H7 (cell line): Measurements from ENCODE around the gene ZNF408. TPM values are rescaled to one million over a fixed set of nuclear protein-coding genes. Genes with fewer than 3 reads are reported as not detected.
A peak's percentile ranks its signal among the peaks of the same experiment; 100 is the strongest.

Experiments used
- DNase-seq: peaks from one replicate; pipeline ENCODE4 v3.0.0; 2012
- H3K27me3 ChIP-seq: 2 replicates; pipeline ENCODE4 v1.6.0; 2011; ENCODE audit warnings: mild to moderate bottlenecking, low read length; ENCODE audit not compliant: control insufficient read depth, insufficient read depth
- H3K36me3 ChIP-seq: replicated peaks from 2 replicates; pipeline ENCODE4 v1.5.1; 2011; ENCODE audit warnings: low read length; ENCODE audit not compliant: control insufficient read depth, insufficient read depth
- H3K4me3 ChIP-seq: 2 replicates; pipeline ENCODE4 v1.5.1; 2011; ENCODE audit warnings: low read depth, mild to moderate bottlenecking, control low read depth, low read length, moderate library complexity; ENCODE audit not compliant: insufficient read depth
- total RNA-seq: library from RNA; depleted of rRNA; stranded (reverse); fragments of >200 nt; shearing (Covaris generic); gene quantifications from 2 replicates; pipeline ENCODE4 v1.2.3, GENCODE V29; 2014

Gene ZNF408
- total RNA-seq, 1 experiment from 2014 or later, result 20.6 TPM

GRCh38 chr11:46723359-46723680 is 22.5 kb downstream of the ZNF408 start:
- DNase-seq, result peak; percentile 48
- no peaks in the 10 kb centered on the region for H3K27me3 ChIP-seq
- no peaks in the 10 kb centered on the region for H3K36me3 ChIP-seq
- H3K4me3 ChIP-seq, result no peak overlapping the region

DNA sequence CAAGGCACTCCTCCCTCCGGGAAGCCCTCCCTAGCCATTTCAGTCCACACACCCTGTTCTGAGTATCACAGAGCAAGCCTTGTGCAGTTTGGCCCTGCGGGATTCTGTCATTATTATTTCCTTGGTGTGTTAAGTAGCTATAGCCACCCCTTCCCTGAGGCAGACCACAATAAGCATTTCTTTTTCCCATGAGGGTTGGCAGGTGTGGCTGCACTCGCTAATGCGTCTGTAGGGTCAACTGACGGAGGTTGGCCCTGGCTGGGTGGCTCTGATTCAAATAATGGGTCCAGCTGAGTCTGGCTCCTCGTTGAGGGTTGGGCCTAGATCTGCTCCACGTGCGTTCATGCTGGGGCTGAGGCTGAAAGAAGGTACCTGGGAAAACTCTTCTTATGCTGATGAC is 23.3 kb downstream of the ZNF408 start:
- Histone ChIP-seq H3K36me3 (no peaks in the 10 kb centered on the region), H3K27me3 (no peaks in the 10 kb centered on the region), H3K4me3 (no peak overlapping the region)
- DNase-seq, result peak; percentile 53

DNA sequence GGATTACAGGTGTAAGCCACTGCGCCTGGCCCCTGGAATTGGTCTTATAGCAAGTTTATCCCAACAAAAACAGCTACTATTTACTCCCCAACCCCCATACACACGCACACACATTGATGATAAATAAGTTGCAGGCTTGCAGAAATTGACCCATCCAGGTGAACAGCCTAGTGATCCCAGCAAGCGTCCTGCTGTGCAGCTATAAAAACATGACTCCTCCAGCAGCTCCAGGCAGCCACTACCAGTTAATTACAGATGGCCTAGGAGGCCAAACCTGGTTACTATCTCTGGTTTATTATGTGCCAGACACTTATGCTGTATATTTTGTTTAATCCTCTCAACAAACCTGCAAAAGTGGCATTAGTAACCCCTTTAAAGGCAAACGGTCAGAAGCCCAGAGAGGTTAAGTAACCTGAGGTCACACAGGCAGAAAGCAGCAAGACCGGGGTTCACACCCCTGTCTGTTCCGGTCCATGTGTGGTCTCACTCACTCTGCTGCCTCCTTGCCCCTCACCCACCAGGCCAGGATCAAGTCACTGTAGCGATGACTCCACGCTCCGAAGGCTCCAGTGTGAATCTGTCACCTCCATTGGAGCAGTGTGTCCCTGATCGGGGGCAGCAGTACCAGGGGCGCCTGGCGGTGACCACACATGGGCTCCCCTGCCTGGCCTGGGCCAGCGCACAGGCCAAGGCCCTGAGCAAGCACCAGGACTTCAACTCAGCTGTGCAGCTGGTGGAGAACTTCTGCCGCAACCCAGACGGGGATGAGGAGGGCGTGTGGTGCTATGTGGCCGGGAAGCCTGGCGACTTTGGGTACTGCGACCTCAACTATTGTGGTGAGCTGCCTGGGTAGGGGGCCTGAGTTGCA is 24.7 kb downstream of the ZNF408 start:
- Histone ChIP-seq H3K36me3 (no peaks in the 10 kb centered on the region), H3K4me3 (no peak overlapping the region), H3K27me3 (no peaks in the 10 kb centered on the region)
- DNase-seq, result peak; percentile 64

DNA sequence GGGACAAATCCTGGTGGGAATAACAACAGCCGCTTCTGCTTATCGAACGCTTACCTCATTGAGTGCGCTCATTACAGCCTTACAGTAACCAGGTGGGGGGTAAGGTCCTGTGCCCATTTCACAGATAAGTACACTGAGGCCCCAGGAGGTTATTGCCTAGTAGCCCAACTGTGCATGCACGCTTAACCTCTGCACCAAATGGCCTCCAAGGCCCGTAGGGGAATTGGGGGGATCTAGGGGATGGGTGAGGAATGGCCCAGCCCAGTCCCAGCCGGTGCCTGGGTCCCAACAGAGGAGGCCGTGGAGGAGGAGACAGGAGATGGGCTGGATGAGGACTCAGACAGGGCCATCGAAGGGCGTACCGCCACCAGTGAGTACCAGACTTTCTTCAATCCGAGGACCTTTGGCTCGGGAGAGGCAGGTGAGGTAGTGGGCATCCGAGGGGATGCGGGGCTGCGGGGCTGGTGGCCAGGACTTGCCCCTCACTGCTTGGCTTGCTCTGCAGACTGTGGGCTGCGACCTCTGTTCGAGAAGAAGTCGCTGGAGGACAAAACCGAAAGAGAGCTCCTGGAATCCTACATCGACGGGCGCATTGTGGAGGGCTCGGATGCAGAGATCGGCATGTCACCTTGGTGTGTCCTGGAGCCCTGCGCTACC is 25.5 kb downstream of the ZNF408 start:
- H3K36me3 ChIP-seq, result no peaks in the 10 kb centered on the region
- H3K27me3 ChIP-seq, result no peaks in the 10 kb centered on the region
- peak; percentile 40 for DNase-seq
- H3K4me3 ChIP-seq, result no peak overlapping the region

GRCh38 chr11:46727952-46728658 is 27.3 kb downstream of the ZNF408 start:
- no peak for DNase-seq
- Histone ChIP-seq H3K27me3 (no peaks in the 10 kb centered on the region), H3K36me3 (no peaks in the 10 kb centered on the region), H3K4me3 (no peak overlapping the region)

DNA sequence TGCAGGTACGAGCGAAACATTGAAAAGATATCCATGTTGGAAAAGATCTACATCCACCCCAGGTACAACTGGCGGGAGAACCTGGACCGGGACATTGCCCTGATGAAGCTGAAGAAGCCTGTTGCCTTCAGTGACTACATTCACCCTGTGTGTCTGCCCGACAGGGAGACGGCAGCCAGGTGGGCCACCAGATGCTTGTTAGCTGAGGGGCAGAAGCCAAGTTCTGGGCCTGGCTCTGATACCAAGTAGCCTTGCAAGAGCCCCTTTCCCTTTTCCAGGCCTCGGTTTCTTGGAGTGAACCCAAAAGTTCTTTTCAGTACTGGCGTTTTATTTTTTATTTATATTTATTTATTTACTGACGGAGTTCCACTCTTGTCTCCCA is 27.8 kb downstream of the ZNF408 start:
- Histone ChIP-seq H3K4me3 (no peak overlapping the region), H3K27me3 (no peaks in the 10 kb centered on the region), H3K36me3 (no peaks in the 10 kb centered on the region)
- no peak for DNase-seq

GRCh38 chr11:46729110-46730027 is 28.5 kb downstream of the ZNF408 start:
- H3K4me3 ChIP-seq, result no peak overlapping the region
- DNase-seq, result peak; percentile 46

DNA sequence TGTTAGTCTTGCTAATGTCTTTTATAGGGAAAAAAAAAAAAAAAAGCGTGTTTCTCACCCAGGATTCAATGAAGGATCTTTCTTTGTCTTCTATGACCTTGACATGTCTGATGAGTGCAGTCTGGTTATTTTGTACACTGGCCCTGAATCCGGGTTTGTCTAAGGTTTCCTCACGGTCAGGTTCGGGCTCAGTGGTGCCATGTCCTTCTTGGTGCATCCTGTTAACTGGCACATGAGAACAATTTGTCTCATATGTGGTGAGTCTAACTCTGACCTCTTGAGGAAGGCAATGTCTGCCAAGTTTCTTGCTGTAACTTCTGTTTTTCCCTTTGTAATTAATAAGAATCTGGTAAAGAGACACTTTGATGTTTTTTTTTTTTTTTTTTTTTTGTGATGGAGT is 30.7 kb downstream of the ZNF408 start:
- Histone ChIP-seq H3K4me3 (no peak overlapping the region), H3K36me3 (no peaks in the 10 kb centered on the region), H3K27me3 (no peaks in the 10 kb centered on the region)
- no peak for DNase-seq

More at GRCh38 chr11:46729110-46730027, 28.5 kb downstream of the ZNF408 start:
- Histone ChIP-seq H3K27me3 (no peaks in the 10 kb centered on the region), H3K36me3 (no peaks in the 10 kb centered on the region)

DNA sequence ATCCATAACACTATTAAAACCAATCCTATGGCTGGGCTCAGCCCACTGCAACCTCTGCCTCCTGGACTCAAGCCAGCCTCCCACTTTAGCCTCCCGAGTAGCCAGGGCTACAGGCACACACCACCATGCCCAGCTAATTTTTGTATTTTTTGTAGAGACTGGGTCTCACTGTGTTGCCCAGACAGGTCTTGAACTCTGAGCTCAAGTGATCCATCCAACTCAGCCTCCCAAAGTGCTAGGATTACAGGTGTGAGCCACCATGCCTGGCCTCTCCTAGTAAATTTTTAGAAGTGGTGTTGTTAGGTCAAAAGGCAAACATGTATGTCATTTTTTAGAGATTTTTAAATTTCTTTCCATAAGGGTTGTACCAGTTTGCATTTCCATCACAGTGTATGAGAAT is 32.4 kb downstream of the ZNF408 start:
- no peak overlapping the region for H3K4me3 ChIP-seq
- H3K27me3 ChIP-seq, result no peaks in the 10 kb centered on the region
- no peaks in the 10 kb centered on the region for H3K36me3 ChIP-seq
- no peak for DNase-seq

DNA sequence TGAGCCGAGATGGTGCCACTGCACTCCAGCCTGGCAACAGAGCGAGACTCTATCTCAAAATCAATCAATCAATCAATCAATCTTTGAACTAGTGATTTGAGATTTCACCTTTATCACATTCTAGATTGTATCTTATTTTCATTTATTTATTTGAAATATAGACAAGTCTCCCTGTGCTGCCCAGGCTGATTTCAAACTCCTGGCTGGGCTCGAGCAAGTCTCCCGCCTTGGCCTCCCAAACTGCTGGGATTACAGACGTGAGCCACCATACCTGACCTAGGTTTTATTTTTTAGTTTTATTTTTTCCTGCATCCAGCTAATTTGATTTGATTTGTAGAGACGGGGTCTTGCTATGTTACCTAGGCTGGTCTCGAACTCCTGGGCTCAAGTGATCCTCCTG is 35.3 kb downstream of the ZNF408 start:
- DNase-seq, result no peak
- Histone ChIP-seq H3K36me3 (no peaks in the 10 kb centered on the region; the same call in 1 of the 2 replicates), H3K27me3 (no peaks in the 10 kb centered on the region), H3K4me3 (no peak overlapping the region)

DNA sequence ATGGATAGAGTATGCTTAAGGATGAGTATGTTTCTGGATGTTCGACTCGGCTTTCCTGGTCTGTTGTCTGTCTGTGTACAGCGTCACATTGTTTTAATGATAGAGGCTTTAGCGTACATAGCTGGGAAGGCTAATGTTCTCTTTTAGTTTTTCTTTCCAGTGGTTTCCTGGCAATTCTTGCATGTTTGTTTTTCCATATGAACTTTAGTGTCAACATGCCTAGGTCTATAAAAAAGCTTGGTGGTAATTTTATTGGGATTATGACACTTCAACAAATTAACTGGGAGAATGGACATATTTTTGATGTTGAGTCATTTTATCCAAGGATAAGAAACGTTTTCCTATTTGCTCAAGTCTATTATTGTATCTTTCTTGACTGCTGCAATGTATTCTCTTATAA is 35.8 kb downstream of the ZNF408 start:
- no peak for DNase-seq
- H3K4me3 ChIP-seq, result no peak overlapping the region
- H3K36me3 ChIP-seq, result no peaks in the 10 kb centered on the region; the same call in 1 of the 2 replicates
- H3K27me3 ChIP-seq, result no peaks in the 10 kb centered on the region

- H3K36me3 ChIP-seq, result peaks cover 6% of the 10 kb centered on the region
- no peak overlapping the region for H3K4me3 ChIP-seq
- no peaks in the 10 kb centered on the region for H3K27me3 ChIP-seq
- DNase-seq, result no peak
These were observed 36.9 kb downstream of the ZNF408 start for GRCh38 chr11:46737699-46738098.

DNA sequence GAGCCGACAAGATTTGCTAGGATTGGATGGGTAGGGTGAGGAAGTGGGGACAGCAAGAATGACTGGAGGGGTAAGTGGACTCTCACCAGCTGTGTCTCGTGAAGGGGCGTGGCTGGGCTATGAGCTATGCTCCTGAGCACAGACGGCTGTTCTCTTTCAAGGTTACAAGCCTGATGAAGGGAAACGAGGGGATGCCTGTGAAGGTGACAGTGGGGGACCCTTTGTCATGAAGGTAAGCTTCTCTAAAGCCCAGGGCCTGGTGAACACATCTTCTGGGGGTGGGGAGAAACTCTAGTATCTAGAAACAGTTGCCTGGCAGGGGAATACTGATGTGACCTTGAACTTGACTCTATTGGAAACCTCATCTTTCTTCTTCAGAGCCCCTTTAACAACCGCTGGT is 38.1 kb downstream of the ZNF408 start:
- peaks cover 13% of the 10 kb centered on the region for H3K36me3 ChIP-seq
- no peaks in the 10 kb centered on the region for H3K27me3 ChIP-seq
- H3K4me3 ChIP-seq, result no peak overlapping the region
- peak; percentile 49 for DNase-seq
